Natural killer cell (primary cell): Measurements from ENCODE around the gene SUMO2. TPM values are rescaled to one million over a fixed set of nuclear protein-coding genes. Genes with fewer than 3 reads are reported as not detected.
"Not testable (repeated sequence)": the region's sequence is repeated elsewhere in the genome, so short reads cannot be mapped to it uniquely, and the experiment has no call there.

ENCODE experiments used
- ATAC-seq, 3 donors: fragments of 150-1000 bp in 2 of 3; fragments of 200-7000 bp in 1 of 3; cut with Tn5 transposase; 1 replicate in 1 of 3; 2 replicates in 2 of 3; pipeline ENCODE4 v1.10.0; 2021; ENCODE audit warnings: mild to moderate bottlenecking in 2 of 3, moderate library complexity in 2 of 3
- DNase-seq, 2 donors: peaks; one replicate each; pipeline versions ENCODE4 v3.0.0 to v3.0.0-alpha.2; 2013 to 2021; ENCODE audit warnings: mixed read lengths in 1 of 2
- H3K27ac ChIP-seq: one replicate; pipeline ENCODE4 v1.5.1; 2013; ENCODE audit warnings: mild to moderate bottlenecking, low read length
- H3K27me3 ChIP-seq: one replicate; pipeline ENCODE4 v1.6.1; 2013; ENCODE audit warnings: low read length; ENCODE audit not compliant: control insufficient read depth, insufficient read depth
- H3K36me3 ChIP-seq: one replicate; pipeline ENCODE4 v1.6.1; 2013; ENCODE audit warnings: low read length; ENCODE audit not compliant: control insufficient read depth, insufficient read depth
- H3K4me1 ChIP-seq: one replicate; pipeline ENCODE4 v1.6.1; 2013; ENCODE audit warnings: low read length; ENCODE audit not compliant: control insufficient read depth, insufficient read depth
- H3K4me3 ChIP-seq: one replicate; pipeline ENCODE4 v1.5.1; 2013; ENCODE audit warnings: low read length
- H3K9me3 ChIP-seq: one replicate; pipeline ENCODE4 v1.6.1; 2013; ENCODE audit warnings: low read length; ENCODE audit not compliant: control insufficient read depth, insufficient read depth
- H3K27ac Mint-ChIP-seq, 2 donors: one replicate each; pipeline ENCODE4 v1.8.0; 2022; ENCODE audit warnings: mild to moderate bottlenecking in 2 of 2, mixed read lengths in 2 of 2, moderate library complexity in 1 of 2
- H3K27me3 Mint-ChIP-seq, 2 donors: one replicate each; pipeline ENCODE4 v1.8.0; 2022; ENCODE audit warnings: low read depth in 2 of 2, mixed read lengths in 2 of 2
- H3K36me3 Mint-ChIP-seq: one replicate; pipeline ENCODE4 v1.8.0; 2022; ENCODE audit warnings: mixed read lengths
- H3K4me1 Mint-ChIP-seq, 2 donors: one replicate each; pipeline ENCODE4 v1.8.0; 2022; ENCODE audit warnings: mixed read lengths in 2 of 2
- H3K4me3 Mint-ChIP-seq: one replicate; pipeline ENCODE4 v1.8.0; 2022; ENCODE audit warnings: mild to moderate bottlenecking, moderate library complexity, mixed read lengths
- H3K9me3 Mint-ChIP-seq, 2 donors: one replicate each; pipeline ENCODE4 v1.8.0; 2022; ENCODE audit warnings: mixed read lengths in 2 of 2
- CTCF ChIP-seq: fragments of 200-600 bp; IDR thresholded peaks from one replicate; pipeline ENCODE4 v1.8.0; 2022; ENCODE audit warnings: antibody characterized with exemption
- WGBS: methylation state at CpG from one replicate; pipeline ENCODE4 v1.1.7; 2013; ENCODE audit warnings: missing lambda C conversion rate; ENCODE audit not compliant: insufficient coverage; 5-methylcytosine and 5-hydroxymethylcytosine counted together
- intact Hi-C: fragments of 100-400 bp; cut with micrococcal nuclease; formaldehyde crosslinking; loops from one replicate; pipeline ENCODE4 v1.14.2; 2022
- total RNA-seq, 4 donors: library from RNA; stranded (reverse); fragments of 120-200 nt in 1 of 4; gene quantifications; one replicate each; pipeline versions ENCODE4 v1.2.3 to v1.2.4, GENCODE V29; 2013 to 2022

Gene SUMO2
- total RNA-seq, 3 donors from 2014 or later (not counting 1 experiment from before 2014, with no cell fraction given): 240 to 294 (median 250) TPM

GRCh38 chr17:75207760-75208159, 25.0 kb upstream of the SUMO2 start:
- Histone ChIP-seq H3K4me1 (peaks cover 20% of the 10 kb centered on the region), H3K27ac (no peak overlapping the region), H3K9me3 (no peaks in the 10 kb centered on the region), H3K27me3 (no peaks in the 10 kb centered on the region), H3K36me3 (peaks cover 22% of the 10 kb centered on the region), H3K4me3 (no peak overlapping the region)
- TF ChIP-seq CTCF: no peak
- Mint-ChIP-seq H3K4me1 (peaks cover 13 to 22% of the 10 kb centered on the region in 2 donors), H3K27me3 (no peaks in the 10 kb centered on the region), H3K9me3 (no peaks in the 10 kb centered on the region), H3K4me3 (no peak overlapping the region), H3K27ac (no peak overlapping the region), H3K36me3 (no peaks in the 10 kb centered on the region)
- no peak for DNase-seq
- 89% methylated on average over 12 of the region's 12 CpGs for WGBS
- intact Hi-C loops: no loop called here
- ATAC-seq: no peak

DNA sequence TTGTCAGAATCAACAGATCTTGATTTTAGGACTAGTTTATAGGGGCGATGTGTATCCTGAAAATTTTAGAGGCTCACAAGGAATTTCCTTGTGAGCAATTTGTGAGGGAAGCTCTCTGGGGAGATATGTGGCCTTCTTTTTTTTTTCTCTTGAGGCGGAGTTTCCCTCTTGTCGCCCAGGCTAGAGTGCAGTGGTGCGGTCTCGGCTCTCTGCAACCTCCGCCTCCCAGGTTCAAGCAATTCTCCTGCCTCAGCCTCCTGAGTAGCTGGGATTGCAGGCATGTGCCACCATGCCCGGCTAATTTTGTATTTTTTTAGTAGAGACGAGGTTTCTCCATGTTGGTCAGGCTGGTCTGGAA, 24.3 kb upstream of the SUMO2 start:
- H3K27me3 Mint-ChIP-seq, ATAC-seq, intact Hi-C loops, H3K9me3 Mint-ChIP-seq, H3K27ac Mint-ChIP-seq, H3K27ac ChIP-seq, DNase-seq, H3K9me3 ChIP-seq, H3K4me3 ChIP-seq, H3K27me3 ChIP-seq, H3K36me3 Mint-ChIP-seq: not testable (repeated sequence)
- Histone ChIP-seq H3K36me3 (peaks cover 18% of the 10 kb centered on the region), H3K4me1 (peaks cover 20% of the 10 kb centered on the region)
- peak overlapping the region; percentile 96 for H3K4me3 Mint-ChIP-seq
- WGBS: 94% methylated on average over 8 of the region's 8 CpGs
- H3K4me1 Mint-ChIP-seq: peaks cover 13 to 22% of the 10 kb centered on the region in 2 donors

- H3K27me3 ChIP-seq: no peaks in the 10 kb centered on the region
- Mint-ChIP-seq H3K27ac (peak overlapping the region; percentile 93 to 97), H3K4me1 (peaks cover 20 to 28% of the 10 kb centered on the region in 2 donors), H3K4me3 (peak overlapping the region; percentile 96), H3K27me3 (no peaks in the 10 kb centered on the region), H3K9me3 (no peaks in the 10 kb centered on the region), H3K36me3 (no peaks in the 10 kb centered on the region)
- peaks cover 12% of the 10 kb centered on the region for H3K36me3 ChIP-seq
- intact Hi-C loops: no loop called here
- TF ChIP-seq CTCF: no peak
- 0% methylated on average over 22 of the region's 22 CpGs for WGBS
- ATAC-seq (no peak), DNase-seq (no peak)
- no peaks in the 10 kb centered on the region for H3K9me3 ChIP-seq
- H3K27ac ChIP-seq: peak overlapping the region; percentile 80
- H3K4me3 ChIP-seq: peak overlapping the region; percentile 84
- peaks cover 20% of the 10 kb centered on the region for H3K4me1 ChIP-seq
Measured at GRCh38 chr17:75205793-75206163, 23.0 kb upstream of the SUMO2 start.

DNA sequence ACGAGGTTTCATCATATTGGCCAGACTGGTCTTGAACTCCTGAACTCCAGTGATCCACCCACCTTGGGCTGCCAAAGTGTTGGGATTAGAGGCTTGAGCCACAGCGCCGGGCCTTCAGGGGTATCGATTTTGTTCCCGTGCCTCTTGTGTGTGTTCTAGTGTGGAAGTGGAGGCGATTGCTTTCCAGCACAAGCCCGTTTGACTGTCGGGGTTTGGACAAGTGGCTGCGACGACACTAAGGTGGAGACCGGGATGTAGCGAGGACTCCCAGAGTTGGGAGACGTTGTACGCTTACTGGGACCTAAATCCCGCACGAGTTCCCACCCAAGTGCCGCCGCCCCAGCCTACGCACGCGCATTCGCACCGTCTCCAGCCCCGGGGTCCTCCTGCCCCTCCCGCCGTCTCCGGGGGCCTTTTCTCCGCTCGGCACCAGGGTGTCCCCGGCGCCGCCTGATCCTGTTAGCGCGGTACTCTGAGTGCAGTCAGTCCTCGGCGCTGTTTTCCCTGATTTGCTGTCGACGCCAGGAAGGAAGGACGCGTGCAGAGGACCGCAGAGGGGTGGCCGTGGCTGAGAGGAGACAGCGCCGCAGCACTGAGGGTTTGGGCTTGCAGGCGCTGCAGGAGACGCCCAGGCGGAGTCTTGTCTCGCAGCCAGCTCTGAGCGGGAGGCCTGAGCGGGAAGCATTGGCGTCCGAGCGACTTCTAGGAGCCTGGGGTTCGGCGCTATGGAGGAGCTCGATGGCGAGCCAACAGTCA, 22.5 kb upstream of the SUMO2 start, which contains the start of gene NUP85:
NUP85 (plus strand) TSS at position 643 of the 756 bp plus-strand sequence; CDS start at position 726, 83 bp downstream.
- Histone ChIP-seq H3K4me3 (peak within 1 kb of the TSS; percentile 84), H3K9me3 (no peaks in the 10 kb centered on the region), H3K36me3 (peaks cover 8% of the 10 kb centered on the region), H3K27ac (peak within 1 kb of the TSS; percentile 80), H3K27me3 (no peaks in the 10 kb centered on the region), H3K4me1 (peaks cover 20% of the 10 kb centered on the region)
- no peaks in the 10 kb centered on the region for H3K36me3 Mint-ChIP-seq
- peak within 1 kb of the TSS; percentile 93 to 97 for H3K27ac Mint-ChIP-seq
- no peaks in the 10 kb centered on the region for H3K9me3 Mint-ChIP-seq
- H3K4me3 Mint-ChIP-seq: peak within 1 kb of the TSS; percentile 96
- peak; percentile 90 to 95 for DNase-seq
- no peaks in the 10 kb centered on the region for H3K27me3 Mint-ChIP-seq
- TF ChIP-seq CTCF: no peak
- intact Hi-C loops: no loop called here
- under 1% methylated on average over 57 of the region's 57 CpGs for WGBS
- peak; percentile 92 to 96 (median 92) for ATAC-seq
- peaks cover 20 to 28% of the 10 kb centered on the region in 2 donors for H3K4me1 Mint-ChIP-seq
